Right lobe of liver (tissue), 6 donors: ENCODE data around the gene GGACT. TPM values are rescaled to one million over a fixed set of nuclear protein-coding genes. Genes with fewer than 3 reads are reported as not detected.

Experiments
- ATAC-seq, 4 donors: fragments of 200-7000 bp; cut with Tn5 transposase; one replicate each; pipeline ENCODE4 v1.9.1; 2020; ENCODE audit warnings: mild to moderate bottlenecking in 4 of 4, moderate library complexity in 4 of 4
- DNase-seq, 3 donors: peaks; one replicate each; pipeline ENCODE4 v3.0.0-alpha.2; 2020
- H3K27ac ChIP-seq, 3 donors: fragments of 200-600 bp; one replicate each; pipeline ENCODE4 v1.8.0; 2022
- H3K27me3 ChIP-seq, 2 donors: fragments of 200-600 bp; one replicate each; pipeline ENCODE4 v1.8.0; 2022
- H3K36me3 ChIP-seq, 4 donors: fragments of 200-600 bp; sonication (generic) in 1 of 4; one replicate each; pipeline versions ENCODE4 v1.5.1 to v1.8.0; 2017 to 2022; ENCODE audit warnings: control low read depth in 1 of 4
- H3K4me1 ChIP-seq, 4 donors: fragments of 200-600 bp; sonication (generic) in 1 of 4; one replicate each; pipeline versions ENCODE4 v1.5.1 to v1.8.0; 2017 to 2022; ENCODE audit warnings: control low read depth in 1 of 4
- H3K4me3 ChIP-seq, 3 donors: fragments of 200-600 bp; one replicate each; pipeline ENCODE4 v1.8.0; 2022
- H3K9me3 ChIP-seq, 4 donors: fragments of 200-600 bp; sonication (generic) in 1 of 4; one replicate each; pipeline versions ENCODE4 v1.5.1 to v1.8.0; 2017 to 2022; ENCODE audit warnings: control low read depth in 1 of 4
- CTCF ChIP-seq, 4 donors: fragments of 200-600 bp in 3 of 4; fragments of 450-650 bp in 1 of 4; IDR thresholded peaks; one replicate each; pipeline versions ENCODE4 v1.5.1 to v1.8.0; 2016 to 2022; ENCODE audit warnings: antibody characterized with exemption in 4 of 4, mild to moderate bottlenecking in 2 of 4
- POLR2A ChIP-seq: fragments of 450-650 bp; IDR thresholded peaks from one replicate; pipeline ENCODE4 v1.6.1; 2017; ENCODE audit warnings: antibody characterized with exemption, mild to moderate bottlenecking
- WGBS: methylation state at CpG from one replicate; pipeline ENCODE4 v1.1.6; 2018; ENCODE audit warnings: low coverage, low lambda C conversion rate; ENCODE audit not compliant: insufficient coverage; ENCODE audit errors: missing lambda C conversion rate; 5-methylcytosine and 5-hydroxymethylcytosine counted together
- intact Hi-C, 2 donors: fragments of 100-400 bp; cut with DNase I; formaldehyde crosslinking; loops; one replicate each; pipeline versions ENCODE4 v1.11.2 to v1.14.1; 2022
- total RNA-seq, 6 experiments: library from RNA; depleted of rRNA in 2 of 6; stranded (reverse); fragments of >200 nt in 2 of 6; fragmentation: NEBNext Ultra II Directional in 3 of 6; extraction: Animal tissue kit (Norgen Biotek cat#: 25700) in 3 of 6; gene quantifications; one replicate each; pipeline versions ENCODE4 v1.1.0 to v1.2.4, GENCODE V29; 2016 to 2023
- donor health status: DM: no; HTN: yes; CAD: no.
- donor health status: DM: no; HTN: no; CAD: no.
- donor health status: DM: no; HTN: no; CAD: no.
- donor health status: DM: no; HTN: yes; CAD: no.
- donor health status: DM: no; HTN: yes; CAD: no.

The GGACT gene
- total RNA-seq, 6 experiments from 2014 or later = 4.7 to 9.0 (median 5.9) TPM

- no peak for TF ChIP-seq POLR2A
- no peak for TF ChIP-seq CTCF (IDR thresholded peaks at IDR 0.05)
- DNase-seq (peak; percentile 82 to 83 (median 83)), ATAC-seq (peak; percentile 74 to 83 (median 76))
- H3K27ac ChIP-seq = peak overlapping the region; percentile 47 to 83 (median 76)
- H3K27me3 ChIP-seq = no peaks in the 10 kb centered on the region
- peaks cover 0 to 35% (median 15%) of the 10 kb centered on the region in 4 donors for H3K4me1 ChIP-seq
- intact Hi-C loops = no loop called here
- H3K4me3 ChIP-seq = peak overlapping the region; percentile 12 to 35 (median 32)
- no peaks in the 10 kb centered on the region for H3K9me3 ChIP-seq
- H3K36me3 ChIP-seq = no peaks in the 10 kb centered on the region
- WGBS = 34% methylated on average over 22 of the region's 26 CpGs
Observed at GRCh38 chr13:100543872-100544602, 44.6 kb downstream of the GGACT start.

- peak in 1 of 4 donors; percentile 7 for ATAC-seq
Observed at GRCh38 chr13:100542826-100543156, 45.8 kb downstream of the GGACT start.

GRCh38 chr13:100541897-100542825 is 46.4 kb downstream of the GGACT start:
- peak in 1 of 3 donors; percentile 43 for DNase-seq
- H3K27ac ChIP-seq = peak overlapping the region in 2 of 3 donors; percentile 12 to 20
- TF ChIP-seq CTCF (IDR thresholded peaks at IDR 0.05) = no peak
- TF ChIP-seq POLR2A = no peak
- intact Hi-C loops = no loop called here
- no peaks in the 10 kb centered on the region for H3K27me3 ChIP-seq
- 91% methylated on average over 13 of the region's 18 CpGs for WGBS
- peaks cover 0 to 28% (median 8%) of the 10 kb centered on the region in 4 donors for H3K4me1 ChIP-seq
- no peak for ATAC-seq
- H3K9me3 ChIP-seq = no peaks in the 10 kb centered on the region
- no peaks in the 10 kb centered on the region for H3K36me3 ChIP-seq
- H3K4me3 ChIP-seq = no peak overlapping the region

More at GRCh38 chr13:100542826-100543156, 45.8 kb downstream of the GGACT start:
- Histone ChIP-seq H3K27me3 (no peaks in the 10 kb centered on the region), H3K9me3 (no peaks in the 10 kb centered on the region), H3K4me3 (no peak overlapping the region), H3K27ac (peak overlapping the region in 2 of 3 donors; percentile 12 to 20), H3K4me1 (peaks cover 0 to 31% (median 11%) of the 10 kb centered on the region in 4 donors), H3K36me3 (no peaks in the 10 kb centered on the region)
- intact Hi-C loops = no loop called here
- no peak for DNase-seq
- 42% methylated on average over 8 of the region's 8 CpGs for WGBS
- TF ChIP-seq POLR2A = no peak
- TF ChIP-seq CTCF (IDR thresholded peaks at IDR 0.05) = peak; percentile 33 to 55 (median 48)

GRCh38 chr13:100540621-100541020 is 48.0 kb downstream of the GGACT start:
- ATAC-seq = no peak
- no peaks in the 10 kb centered on the region for H3K27me3 ChIP-seq
- no peak for DNase-seq
- H3K4me1 ChIP-seq = peaks cover 0 to 28% (median 7%) of the 10 kb centered on the region in 4 donors
- H3K9me3 ChIP-seq = no peaks in the 10 kb centered on the region
- H3K36me3 ChIP-seq = no peaks in the 10 kb centered on the region
- intact Hi-C loops = no loop called here
- no peak overlapping the region for H3K4me3 ChIP-seq
- no peak overlapping the region for H3K27ac ChIP-seq
- TF ChIP-seq CTCF (IDR thresholded peaks at IDR 0.05) (no peak), POLR2A (no peak)
- 69% methylated on average over 3 of the region's 3 CpGs for WGBS
